GM06990 (cell line): ENCODE data around the gene TMEM176B.
"Not testable (repeated sequence)": the region's sequence is repeated elsewhere in the genome, so short reads cannot be mapped to it uniquely, and the experiment has no call there.

ENCODE experiments used
- DNase-seq: peaks from one replicate; pipeline ENCODE4 v3.0.0-alpha.2; 2011; ENCODE audit not compliant: insufficient read length; ENCODE audit errors: extremely low read depth
- H3K27me3 ChIP-seq: replicated peaks from 2 replicates; pipeline ENCODE4 v1.6.0; 2011; ENCODE audit warnings: low read length; ENCODE audit not compliant: control insufficient read depth, insufficient read depth
- H3K36me3 ChIP-seq: 2 replicates; pipeline ENCODE4 v1.5.1; 2011; ENCODE audit warnings: low read length; ENCODE audit not compliant: control insufficient read depth, insufficient read depth
- H3K4me3 ChIP-seq: replicated peaks from 2 replicates; pipeline ENCODE4 v1.5.1; 2011; ENCODE audit warnings: low read depth, mild to moderate bottlenecking, control low read depth, low read length
- CTCF ChIP-seq: IDR thresholded peaks from 2 replicates; pipeline ENCODE4 v1.5.1; 2011; ENCODE audit warnings: low read length, control low read depth, mild to moderate bottlenecking, inconsistent platforms; ENCODE audit not compliant: insufficient read depth, poor library complexity, severe bottlenecking

TMEM176B gene

GRCh38 chr7:150820148-150820547 lies 20.0 kb upstream of the TMEM176B start:
- Histone ChIP-seq H3K4me3 (no peak overlapping the region), H3K27me3 (no peaks in the 10 kb centered on the region), H3K36me3 (no peaks in the 10 kb centered on the region)
- no peak for DNase-seq
- TF ChIP-seq CTCF: no peak

- no peaks in the 10 kb centered on the region for H3K36me3 ChIP-seq
- TF ChIP-seq CTCF: no peak
- DNase-seq: no peak
Measured at GRCh38 chr7:150818971-150819370, 18.8 kb upstream of the TMEM176B start.

GRCh38 chr7:150814328-150815001 lies 14.3 kb upstream of the TMEM176B start:
- H3K27me3 ChIP-seq: no peaks in the 10 kb centered on the region
- no peaks in the 10 kb centered on the region for H3K36me3 ChIP-seq
- DNase-seq: no peak
- TF ChIP-seq CTCF: no peak
- H3K4me3 ChIP-seq: no peak overlapping the region

More at GRCh38 chr7:150818971-150819370, 18.8 kb upstream of the TMEM176B start:
- H3K27me3 ChIP-seq: no peaks in the 10 kb centered on the region
- H3K4me3 ChIP-seq: no peak overlapping the region

GRCh38 chr7:150807616-150808438 lies 7.7 kb upstream of the TMEM176B start:
- not testable (repeated sequence) for H3K27me3 ChIP-seq, H3K36me3 ChIP-seq, DNase-seq, H3K4me3 ChIP-seq

- DNase-seq: no peak
- H3K36me3 ChIP-seq: no peaks in the 10 kb centered on the region
- peaks cover 2% of the 10 kb centered on the region for H3K27me3 ChIP-seq
- no peak for TF ChIP-seq CTCF
- no peak overlapping the region for H3K4me3 ChIP-seq
Measured at GRCh38 chr7:150806863-150807262, 6.7 kb upstream of the TMEM176B start.

- no peak for DNase-seq
- Histone ChIP-seq H3K27me3 (peaks cover 2% of the 10 kb centered on the region), H3K4me3 (no peak overlapping the region), H3K36me3 (no peaks in the 10 kb centered on the region)
- TF ChIP-seq CTCF: no peak
Measured at GRCh38 chr7:150806454-150806853, 6.3 kb upstream of the TMEM176B start.
